GM12878 (cell line): Measurements from ENCODE around the gene CLEC16A.

ENCODE experiments used
- CREB1 ChIP-seq: IDR thresholded peaks from 2 replicates; pipeline ENCODE4 v1.6.1; 2012; ENCODE audit warnings: low read depth, mild to moderate bottlenecking, inconsistent platforms
- CTCF ChIP-seq, 3 experiments: IDR thresholded peaks in 2 of 3; conservative IDR thresholded peaks in 1 of 3; 2 replicates each; pipeline ENCODE4 v1.5.1; 2011; ENCODE audit warnings: low read depth in 3 of 3, low read length in 3 of 3, mild to moderate bottlenecking in 3 of 3, control low read depth in 2 of 3, moderate library complexity in 2 of 3, inconsistent platforms in 1 of 3, mixed read lengths in 1 of 3; ENCODE audit not compliant: control insufficient read depth in 2 of 3, insufficient read depth in 1 of 3; ENCODE audit errors: extremely low read depth in 1 of 3
- KDM1A ChIP-seq: fragments of 200-600 bp; sonication (generic); IDR thresholded peaks from 2 replicates; pipeline ENCODE4 v1.6.1; 2016; ENCODE audit warnings: borderline replicate concordance
- NBN ChIP-seq: fragments of 450-650 bp; IDR thresholded peaks from 2 replicates; pipeline ENCODE4 v1.6.1; 2016
- NFYA ChIP-seq: IDR thresholded peaks from 2 replicates; pipeline ENCODE4 v1.6.1; 2011; ENCODE audit warnings: low read depth, mild to moderate bottlenecking, low read length, improper control_type of control experiment, borderline replicate concordance
- POLR2A ChIP-seq: IDR thresholded peaks from 2 replicates; pipeline ENCODE4 v1.6.1; 2011; ENCODE audit warnings: low read depth, mild to moderate bottlenecking, low read length
- ZNF274 ChIP-seq: IDR thresholded peaks from one replicate; pipeline ENCODE4 v1.8.0; 2011; ENCODE audit not compliant: insufficient read length, insufficient read depth

GRCh38 chr16:11039726-11040125 is 95.4 kb downstream of the CLEC16A start:
- TF ChIP-seq CTCF (IDR thresholded peaks at IDR 0.05 in 2 of 3, conservative IDR thresholded peaks at IDR 0.05 in 1 of 3; ENCODE audit: control insufficient read depth in 2 of 3, extremely low read depth in 1 of 3, insufficient read depth in 1 of 3, low read depth in 3 of 3, low read length in 3 of 3) (no peak), POLR2A (no peak), NBN (no peak), ZNF274 (no peak), CREB1 (no peak), NFYA (no peak), KDM1A (no peak)
